CD4-positive, alpha-beta T cell treated with Interleukin-4 for 4 hours (primary cell): ENCODE measurements around the gene AFP.

Experiments
- DNase-seq: peaks from one replicate; pipeline ENCODE4 v3.0.0-alpha.2; 2020

The AFP gene

GRCh38 chr4:73439445-73439844 is 3.4 kb downstream of the AFP start:
- no peak for DNase-seq

- no peak for DNase-seq
These were observed 4.0 kb downstream of the AFP start for GRCh38 chr4:73439991-73440390.

GRCh38 chr4:73440653-73441052 is 4.6 kb downstream of the AFP start:
- DNase-seq = no peak

GRCh38 chr4:73442275-73442674 is 6.3 kb downstream of the AFP start:
- DNase-seq = no peak

- DNase-seq = no peak
These were observed 7.2 kb downstream of the AFP start for GRCh38 chr4:73443224-73443623.

- DNase-seq = no peak
These were observed 9.6 kb downstream of the AFP start for GRCh38 chr4:73445383-73446335.

GRCh38 chr4:73446336-73446938 is 10.4 kb downstream of the AFP start:
- peak; percentile 22 for DNase-seq

GRCh38 chr4:73447671-73448070 is 11.7 kb downstream of the AFP start:
- no peak for DNase-seq

GRCh38 chr4:73448448-73449203 is 12.6 kb downstream of the AFP start:
- DNase-seq = no peak

GRCh38 chr4:73450398-73451004 is 14.5 kb downstream of the AFP start:
- DNase-seq = no peak

GRCh38 chr4:73451404-73451803 is 15.4 kb downstream of the AFP start:
- no peak for DNase-seq

GRCh38 chr4:73451981-73452747 is 16.1 kb downstream of the AFP start:
- no peak for DNase-seq

- no peak for DNase-seq
These were observed 17.1 kb downstream of the AFP start for GRCh38 chr4:73452953-73453700.

GRCh38 chr4:73453701-73454005 is 17.6 kb downstream of the AFP start:
- no peak for DNase-seq

GRCh38 chr4:73454920-73455319 is 18.9 kb downstream of the AFP start:
- DNase-seq = no peak

GRCh38 chr4:73456177-73457022 is 20.4 kb downstream of the AFP start:
- DNase-seq = no peak

GRCh38 chr4:73458184-73459047 is 22.4 kb downstream of the AFP start:
- no peak for DNase-seq

GRCh38 chr4:73459048-73459421 is 23.0 kb downstream of the AFP start:
- DNase-seq = no peak

- DNase-seq = no peak
These were observed 25.0 kb downstream of the AFP start for GRCh38 chr4:73460913-73461522.
